Right atrium auricular region (tissue), 2 donors: ENCODE data around the gene TMEM54. TPM values are rescaled to one million over a fixed set of nuclear protein-coding genes. Genes with fewer than 3 reads are reported as not detected.

Experiments
- DNase-seq: peaks from one replicate; pipeline ENCODE4 v3.0.0-alpha.2; 2019; ENCODE audit warnings: low spot score
- H3K27ac ChIP-seq, 2 donors: fragments of 200-600 bp; sonication (generic); 1 replicate in 1 of 2; 2 replicates in 1 of 2; pipeline ENCODE4 v1.5.1; 2016 to 2019
- H3K27me3 ChIP-seq, 2 donors: fragments of 200-600 bp; sonication (generic); one replicate each; pipeline versions ENCODE4 v1.5.1 to v1.6.0; 2017 to 2019
- H3K36me3 ChIP-seq: fragments of 200-600 bp; sonication (generic); one replicate; pipeline ENCODE4 v1.5.1; 2016
- H3K4me1 ChIP-seq, 2 donors: fragments of 200-600 bp; sonication (generic); one replicate each; pipeline versions ENCODE4 v1.5.1 to v1.6.0; 2017 to 2019
- H3K4me3 ChIP-seq, 2 donors: fragments of 200-600 bp; sonication (generic); 1 replicate in 1 of 2; 2 replicates in 1 of 2; pipeline ENCODE4 v1.5.1; 2017 to 2019; ENCODE audit warnings: mild to moderate bottlenecking in 1 of 2, moderate library complexity in 1 of 2
- H3K9me3 ChIP-seq, 2 donors: fragments of 200-600 bp; sonication (generic); one replicate each; pipeline ENCODE4 v1.5.1; 2019
- CTCF ChIP-seq, 2 donors: fragments of 200-600 bp; sonication (generic); IDR thresholded peaks; one replicate each; pipeline ENCODE4 v1.5.1; 2019; ENCODE audit warnings: antibody characterized with exemption in 2 of 2
- total RNA-seq, 2 donors: library from RNA; depleted of rRNA; stranded (reverse); fragments of >200 nt; gene quantifications; one replicate each; pipeline ENCODE4 v1.1.0, GENCODE V29; 2016

Gene TMEM54
- total RNA-seq, 2 donors from 2014 or later, result 4.7 to 37.9 TPM

GRCh38 chr1:32933742-32934322 is 32.6 kb upstream of the TMEM54 start:
- TF ChIP-seq CTCF (IDR thresholded peaks at IDR 0.05), result peak in 1 of 2 donors; percentile 32
- H3K4me1 ChIP-seq, result peaks cover 0 to 17% of the 10 kb centered on the region in 2 donors
- no peaks in the 10 kb centered on the region for H3K9me3 ChIP-seq
- peak overlapping the region; percentile 15 to 42 for H3K27ac ChIP-seq
- H3K27me3 ChIP-seq, result no peaks in the 10 kb centered on the region
- DNase-seq, result no peak
- H3K4me3 ChIP-seq, result no peak overlapping the region
- H3K36me3 ChIP-seq, result peaks cover 19% of the 10 kb centered on the region

GRCh38 chr1:32931760-32932159 is 30.6 kb upstream of the TMEM54 start:
- H3K36me3 ChIP-seq, result peaks cover 3% of the 10 kb centered on the region
- H3K9me3 ChIP-seq, result no peaks in the 10 kb centered on the region

GRCh38 chr1:32929366-32929765 is 28.2 kb upstream of the TMEM54 start:
- DNase-seq, result no peak
- Histone ChIP-seq H3K36me3 (no peaks in the 10 kb centered on the region), H3K27ac (no peak overlapping the region), H3K4me1 (peaks cover 0 to 28% of the 10 kb centered on the region in 2 donors), H3K4me3 (no peak overlapping the region), H3K9me3 (no peaks in the 10 kb centered on the region), H3K27me3 (no peaks in the 10 kb centered on the region)
- TF ChIP-seq CTCF (IDR thresholded peaks at IDR 0.05), result no peak

More at GRCh38 chr1:32931760-32932159, 30.6 kb upstream of the TMEM54 start:
- Histone ChIP-seq H3K4me3 (no peak overlapping the region), H3K4me1 (peaks cover 0 to 17% of the 10 kb centered on the region in 2 donors), H3K27ac (no peak overlapping the region), H3K27me3 (no peaks in the 10 kb centered on the region)
- no peak for TF ChIP-seq CTCF (IDR thresholded peaks at IDR 0.05)
- no peak for DNase-seq

- Histone ChIP-seq H3K4me1 (peaks cover 0 to 21% of the 10 kb centered on the region in 2 donors), H3K27ac (no peak overlapping the region), H3K9me3 (no peaks in the 10 kb centered on the region), H3K36me3 (no peaks in the 10 kb centered on the region), H3K27me3 (no peaks in the 10 kb centered on the region), H3K4me3 (no peak overlapping the region)
- TF ChIP-seq CTCF (IDR thresholded peaks at IDR 0.05), result no peak
- DNase-seq, result no peak
These were observed 27.5 kb upstream of the TMEM54 start for GRCh38 chr1:32928715-32929114.

GRCh38 chr1:32928285-32928684 is 27.1 kb upstream of the TMEM54 start:
- no peak for DNase-seq
- Histone ChIP-seq H3K9me3 (no peaks in the 10 kb centered on the region), H3K27ac (no peak overlapping the region), H3K36me3 (no peaks in the 10 kb centered on the region), H3K27me3 (no peaks in the 10 kb centered on the region), H3K4me3 (no peak overlapping the region), H3K4me1 (peaks cover 0 to 17% of the 10 kb centered on the region in 2 donors)
- TF ChIP-seq CTCF (IDR thresholded peaks at IDR 0.05), result no peak

GRCh38 chr1:32927441-32927840 is 26.3 kb upstream of the TMEM54 start:
- no peak for DNase-seq

More at GRCh38 chr1:32927441-32927840, 26.3 kb upstream of the TMEM54 start:
- Histone ChIP-seq H3K4me1 (peaks cover 0 to 15% of the 10 kb centered on the region in 2 donors), H3K27me3 (no peaks in the 10 kb centered on the region), H3K27ac (no peak overlapping the region), H3K36me3 (no peaks in the 10 kb centered on the region), H3K4me3 (no peak overlapping the region), H3K9me3 (no peaks in the 10 kb centered on the region)
- no peak for TF ChIP-seq CTCF (IDR thresholded peaks at IDR 0.05)
